Pulmonary artery endothelial cell (primary cell): ENCODE data around the gene ARL2. TPM values are rescaled to one million over a fixed set of nuclear protein-coding genes. Genes with fewer than 3 reads are reported as not detected.

ENCODE experiments used
- DNase-seq: peaks from one replicate; pipeline ENCODE4 v3.0.0-alpha.2; 2011; ENCODE audit warnings: low read depth, low spot score
- total RNA-seq: library from RNA; depleted of rRNA; stranded (reverse); fragments of >200 nt; gene quantifications from 2 replicates; pipeline ENCODE4 v1.2.3, GENCODE V29; 2014

The ARL2 gene
- total RNA-seq, 1 donor from 2014 or later: 124 TPM

DNA sequence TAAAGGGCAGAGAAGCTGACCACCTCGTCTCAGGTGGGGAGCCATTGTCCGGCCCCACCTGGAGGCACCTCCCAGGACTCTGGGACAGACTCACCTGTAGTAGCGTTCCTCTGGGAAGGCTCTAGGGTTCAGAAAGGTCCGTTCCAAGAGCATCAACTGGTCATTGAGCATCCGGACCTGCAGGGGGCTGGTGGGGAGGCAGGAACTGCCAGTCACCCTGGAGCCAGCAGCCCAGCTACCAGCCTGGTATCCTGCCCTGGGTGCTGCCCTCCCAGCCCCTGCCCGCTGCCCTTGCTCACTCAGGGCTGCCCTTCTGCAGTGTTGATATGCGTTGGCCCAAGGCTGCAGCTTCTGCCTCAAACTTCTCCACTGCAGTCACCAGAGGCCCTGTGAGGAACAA, 31.8 kb downstream of the ARL2 start:
- no peak for DNase-seq

DNA sequence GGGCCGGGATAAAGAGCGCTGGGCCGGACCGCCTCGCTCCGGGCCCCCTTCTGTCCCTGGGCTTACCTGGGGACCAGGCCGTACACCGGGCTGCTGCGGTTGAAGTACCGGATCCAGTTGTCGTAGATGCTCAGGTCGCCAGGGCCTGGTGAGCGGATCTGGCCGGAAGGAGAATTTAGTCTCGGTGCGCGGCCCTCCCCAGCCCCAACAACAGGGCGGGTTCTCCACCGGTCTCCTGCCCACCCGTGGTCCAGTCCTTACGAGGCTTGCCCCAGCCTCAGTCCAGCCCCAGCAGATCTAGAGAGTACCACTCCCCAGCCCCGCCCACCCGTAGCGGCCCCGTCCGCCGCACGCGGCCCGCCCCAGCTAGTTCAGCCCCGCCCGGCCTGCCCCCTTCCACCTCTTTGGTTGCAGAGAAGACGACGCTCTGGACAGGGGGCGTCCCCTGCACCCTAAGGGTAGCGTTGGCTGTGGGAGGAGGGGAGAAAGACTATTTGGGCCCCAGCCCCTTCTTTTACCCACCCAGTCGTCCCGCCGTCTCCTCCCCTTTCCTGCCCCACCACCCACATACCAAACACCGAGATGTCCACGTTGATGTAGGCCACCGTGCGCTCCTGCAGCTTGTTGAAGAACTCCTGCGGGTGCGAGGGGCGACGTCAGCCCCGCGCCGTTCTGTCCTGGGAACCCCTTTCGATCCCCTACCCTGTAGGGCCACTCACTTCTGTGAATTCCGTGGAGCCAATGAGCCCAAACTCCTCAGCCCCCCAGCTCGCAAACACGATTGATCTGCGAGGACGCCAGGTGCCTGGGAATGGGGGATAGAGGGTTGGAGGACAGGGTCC, 33.8 kb downstream of the ARL2 start:
- DNase-seq: no peak

DNA sequence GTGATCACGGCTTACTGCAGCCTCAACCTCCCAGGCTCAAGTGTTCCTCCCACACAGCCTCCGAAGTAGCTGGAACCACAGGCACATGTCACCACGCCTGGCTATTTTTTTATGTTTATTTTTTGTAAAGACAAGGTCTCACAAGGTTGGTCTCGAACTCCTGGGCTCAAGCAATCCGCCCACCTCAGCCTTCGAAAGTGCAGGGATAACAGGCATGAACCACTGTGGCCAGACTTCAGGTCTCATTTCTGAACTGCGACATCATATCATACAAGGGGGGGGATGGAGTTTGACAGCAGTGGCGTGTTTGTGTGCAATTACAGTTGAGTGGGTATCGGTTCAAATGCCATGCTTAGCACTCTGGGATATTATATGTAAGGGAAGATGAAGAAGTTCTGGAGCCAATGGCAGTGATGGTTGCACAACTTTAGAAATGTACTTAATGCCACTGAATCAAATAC, 37.5 kb downstream of the ARL2 start:
- no peak for DNase-seq

DNA sequence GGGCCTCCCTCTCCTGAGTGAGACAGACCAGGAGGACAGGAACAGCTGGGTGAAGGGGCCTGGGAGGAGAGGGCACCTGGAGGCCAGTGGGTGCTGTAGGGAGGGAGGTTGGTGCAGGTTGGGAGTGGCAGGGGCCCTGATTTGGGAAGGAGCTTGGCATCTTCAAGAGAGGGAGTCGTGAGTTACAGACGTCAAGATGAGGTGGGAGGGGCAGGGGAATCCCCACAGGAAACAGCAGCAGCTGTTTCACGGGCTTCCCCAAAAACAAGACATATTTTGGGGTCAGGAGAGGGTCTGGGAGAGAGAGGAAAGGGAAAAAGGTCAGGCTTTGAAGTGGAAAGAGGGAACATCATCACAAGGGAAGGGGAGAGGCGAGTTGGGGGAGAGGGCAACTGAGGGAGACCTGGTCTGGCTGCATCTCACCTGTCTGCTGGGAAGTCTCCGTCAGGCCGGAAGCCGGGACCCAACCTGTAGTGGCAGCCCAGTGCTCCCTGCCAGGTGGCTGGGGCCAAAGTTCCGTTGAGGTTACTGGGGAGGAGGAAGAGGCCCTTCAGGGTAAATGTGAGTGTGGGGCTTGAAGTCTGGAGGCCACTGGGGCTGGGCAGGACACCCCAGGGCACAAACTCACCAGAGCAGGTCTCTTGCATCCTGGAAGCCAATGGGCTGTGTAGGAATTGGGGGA, 40.0 kb downstream of the ARL2 start:
- no peak for DNase-seq

DNA sequence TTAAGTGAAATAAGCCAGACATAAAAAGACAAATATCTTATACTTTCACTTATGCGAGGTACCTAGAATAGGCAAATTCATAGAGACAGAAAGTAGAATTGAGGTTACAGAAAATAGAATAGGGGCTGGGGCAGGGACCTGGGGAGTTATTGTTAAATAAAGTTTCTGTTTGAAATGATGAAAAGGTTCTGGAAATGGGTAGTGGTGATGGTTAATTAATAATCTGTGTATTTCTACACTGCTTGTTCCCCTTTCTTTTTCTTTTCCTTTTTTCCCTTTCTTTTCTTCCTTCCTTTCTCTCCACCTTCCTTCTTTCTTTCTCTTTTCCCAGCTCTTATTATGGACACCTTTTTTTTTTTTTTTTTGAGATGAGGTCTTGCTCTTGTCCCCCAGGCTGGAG, 41.6 kb downstream of the ARL2 start:
- no peak for DNase-seq

DNA sequence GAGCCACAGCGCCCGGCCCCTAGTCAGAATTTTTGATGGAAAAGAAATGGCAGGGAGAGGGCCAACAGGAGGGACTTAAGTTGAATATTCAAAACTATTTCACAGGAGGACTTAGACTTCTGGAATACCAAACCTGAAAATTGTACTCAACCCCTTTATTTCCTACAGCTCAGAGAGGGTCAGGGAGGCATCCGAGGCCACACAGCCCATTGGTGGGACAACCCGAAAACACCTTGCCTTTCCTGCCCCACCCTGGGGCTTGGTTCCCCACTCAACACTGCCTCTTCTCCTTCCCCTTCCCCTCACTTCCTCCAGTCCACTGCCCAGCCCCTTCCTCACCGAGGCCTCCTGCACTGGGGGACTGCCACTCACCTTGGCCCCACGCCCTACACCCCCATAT, 43.0 kb downstream of the ARL2 start:
- DNase-seq: no peak

DNA sequence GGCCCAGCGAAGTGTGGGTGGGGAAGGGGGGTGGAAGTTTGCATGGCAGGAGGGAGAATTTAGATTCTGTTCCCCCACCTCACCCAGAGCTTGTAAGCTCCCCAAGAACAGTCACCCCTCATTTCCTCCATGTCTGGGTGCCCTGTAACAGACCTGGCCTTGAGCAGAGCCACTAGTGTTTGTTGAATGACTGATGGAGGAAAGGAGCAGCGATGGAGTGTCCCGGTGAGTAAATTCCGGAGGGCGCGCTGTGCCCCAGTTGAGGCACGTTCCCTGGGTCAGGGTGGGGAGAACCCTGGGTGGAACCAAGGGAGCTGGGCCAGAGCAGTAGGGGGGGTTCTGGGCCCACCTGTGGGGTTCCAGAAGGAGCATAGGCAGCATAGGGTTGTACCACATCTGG, 43.6 kb downstream of the ARL2 start:
- no peak for DNase-seq

DNA sequence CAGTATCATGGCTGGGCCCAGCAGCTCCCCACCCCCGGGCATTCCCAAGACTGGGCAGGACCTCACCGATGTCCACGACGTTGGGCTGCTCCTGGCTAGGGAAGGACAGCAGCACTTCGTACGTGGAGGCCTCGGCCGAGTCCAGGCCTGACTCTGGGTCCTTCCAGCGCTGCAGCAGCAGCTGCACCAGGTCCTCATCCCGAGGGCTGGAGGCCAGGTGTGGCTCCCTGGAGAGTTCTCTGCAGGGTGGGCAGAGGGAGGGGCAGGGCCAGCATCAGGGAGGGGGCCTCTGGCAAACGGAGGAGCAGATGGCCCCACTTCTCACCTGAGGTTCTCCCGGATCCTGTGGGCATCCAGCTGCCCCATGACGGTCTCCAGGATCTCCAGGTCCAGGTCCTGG, 44.1 kb downstream of the ARL2 start:
- DNase-seq: no peak

DNA sequence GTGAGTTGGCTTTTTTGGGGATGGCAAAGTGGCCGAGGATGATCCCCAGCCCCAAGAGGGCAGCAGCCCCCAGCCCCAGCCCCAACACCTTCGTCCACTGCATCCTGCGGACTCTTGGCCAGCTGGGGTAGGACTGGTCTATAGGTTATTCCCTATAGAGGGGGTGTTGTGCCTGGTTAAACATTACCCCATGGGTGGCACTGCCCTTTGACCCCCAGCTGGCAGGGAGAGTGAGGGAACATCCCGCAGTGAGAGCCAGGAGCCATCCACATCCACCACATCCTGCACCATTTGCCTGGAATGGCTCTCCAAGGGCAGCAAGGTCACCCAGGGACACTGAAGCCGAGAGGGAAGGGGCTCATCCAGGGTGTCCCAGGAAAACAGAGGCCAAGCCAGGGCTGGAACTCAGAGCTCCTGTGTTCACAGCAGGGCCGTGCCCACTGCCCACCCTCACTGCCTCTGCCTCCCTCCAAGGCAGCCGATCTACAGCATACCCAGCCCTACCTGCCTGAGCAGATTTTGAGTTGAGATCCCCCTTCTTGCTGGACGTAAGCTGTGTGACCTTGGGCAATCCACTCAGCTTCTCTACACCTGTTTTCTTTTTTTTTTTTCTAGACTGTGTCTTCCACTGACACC, 44.6 kb downstream of the ARL2 start, which contains the start of gene NAALADL1:
Gene NAALADL1 (minus strand): TSS at position 135 of the 636 bp plus-strand sequence. CDS start 32 bp downstream, at position 103.
- DNase-seq: no peak

DNA sequence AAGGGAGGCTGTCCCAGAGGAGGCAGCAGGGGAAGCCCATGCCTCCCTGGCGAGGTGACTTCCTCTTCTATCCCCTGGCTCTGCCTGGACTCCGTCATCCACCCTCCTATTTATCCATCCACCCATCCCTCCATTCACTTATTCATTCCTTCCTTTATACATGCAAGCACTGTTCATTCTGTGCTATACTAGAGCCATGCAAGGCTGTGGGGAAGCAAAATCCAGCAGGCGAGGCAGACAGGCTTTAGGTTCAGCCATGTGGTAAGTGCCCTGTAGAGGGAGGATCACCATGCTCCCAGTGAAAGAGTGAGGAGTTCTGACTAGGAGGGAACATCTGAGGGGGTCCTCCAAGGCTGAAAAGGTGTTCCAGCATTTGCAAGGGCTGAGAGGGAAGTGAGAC, 45.6 kb downstream of the ARL2 start:
- DNase-seq: no peak

DNA sequence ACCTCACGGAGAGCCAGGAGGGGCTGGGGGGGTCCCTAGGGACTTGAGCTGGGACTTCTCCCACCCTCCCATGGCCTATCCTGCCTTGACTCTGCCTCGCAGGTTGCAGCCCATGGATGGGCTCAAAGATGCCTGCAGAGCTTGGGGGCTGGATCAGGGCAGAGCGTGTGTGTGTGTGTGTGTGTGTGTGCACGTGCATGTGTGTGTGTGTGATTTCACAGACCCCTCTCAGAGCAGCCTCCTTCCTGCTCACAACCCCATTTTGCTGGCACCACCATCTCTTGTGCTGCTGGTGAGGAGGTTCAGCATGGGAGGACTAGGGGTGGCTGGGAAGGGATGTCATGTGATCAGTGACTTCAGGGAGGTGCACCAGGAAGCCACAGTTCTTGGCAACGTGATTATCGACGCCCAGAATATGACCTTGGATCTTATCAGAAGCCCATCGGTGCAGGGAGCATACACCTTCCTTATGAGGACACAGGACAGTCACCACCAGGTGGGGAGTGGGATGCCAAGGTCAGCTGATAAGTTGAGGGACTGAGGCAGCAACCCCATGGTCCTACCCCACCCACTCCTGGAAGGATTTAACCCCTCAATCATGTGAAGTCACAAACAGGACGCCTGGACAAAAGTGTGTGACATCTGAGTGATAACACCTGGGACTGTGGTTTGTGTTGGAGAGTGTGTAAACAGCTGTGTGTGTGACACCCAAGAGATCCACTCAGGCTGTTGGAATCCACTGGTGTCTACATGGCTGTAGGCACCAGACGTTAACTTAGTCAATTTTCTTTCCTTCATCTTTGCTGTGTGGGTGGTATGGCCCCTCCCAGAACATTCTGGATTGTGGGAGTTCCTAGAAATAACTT, 46.2 kb downstream of the ARL2 start:
- DNase-seq: no peak

DNA sequence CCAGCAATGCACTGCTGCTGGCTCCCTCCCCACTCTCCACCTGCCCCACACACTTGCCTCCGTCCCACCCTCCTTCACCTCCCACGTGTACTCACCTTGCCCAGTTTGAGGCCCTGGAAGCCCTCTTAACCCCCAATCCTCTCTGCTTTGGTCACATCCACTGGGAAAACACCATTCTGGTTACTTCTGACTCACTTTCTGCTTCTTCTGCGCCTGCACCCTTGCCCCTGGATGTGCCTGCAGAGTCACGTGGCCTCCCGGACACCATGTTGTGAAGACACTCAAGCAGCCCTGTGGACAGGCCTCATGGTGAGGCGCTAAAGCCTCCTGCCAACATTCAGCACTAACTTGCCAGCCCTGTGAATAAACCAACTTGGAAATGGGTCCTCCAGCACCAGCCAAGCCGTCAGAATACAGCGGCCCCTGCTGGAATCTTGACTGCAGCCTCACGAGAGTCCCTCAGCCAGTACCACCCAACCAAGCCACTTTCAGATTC, 47.0 kb downstream of the ARL2 start:
- DNase-seq: no peak

DNA sequence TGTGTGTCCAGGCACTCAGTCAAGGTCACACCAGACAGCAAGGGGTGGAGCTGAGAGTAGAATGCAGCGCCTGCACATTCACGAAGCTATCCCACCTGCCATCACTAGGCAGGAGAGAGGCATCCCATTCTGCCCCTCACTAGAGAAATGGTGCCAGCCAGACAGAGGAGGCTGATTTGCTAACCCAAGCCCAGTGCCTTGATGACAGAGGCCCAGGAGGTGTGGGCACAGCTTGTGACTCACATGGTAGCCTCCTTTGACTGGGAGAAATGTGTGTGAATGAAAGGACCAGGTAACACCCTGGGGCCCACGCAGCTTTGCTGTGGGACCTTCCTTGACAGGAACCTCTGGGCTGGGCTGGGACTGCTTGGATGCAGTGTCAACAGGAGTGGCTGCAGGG, 49.6 kb downstream of the ARL2 start:
- no peak for DNase-seq

DNA sequence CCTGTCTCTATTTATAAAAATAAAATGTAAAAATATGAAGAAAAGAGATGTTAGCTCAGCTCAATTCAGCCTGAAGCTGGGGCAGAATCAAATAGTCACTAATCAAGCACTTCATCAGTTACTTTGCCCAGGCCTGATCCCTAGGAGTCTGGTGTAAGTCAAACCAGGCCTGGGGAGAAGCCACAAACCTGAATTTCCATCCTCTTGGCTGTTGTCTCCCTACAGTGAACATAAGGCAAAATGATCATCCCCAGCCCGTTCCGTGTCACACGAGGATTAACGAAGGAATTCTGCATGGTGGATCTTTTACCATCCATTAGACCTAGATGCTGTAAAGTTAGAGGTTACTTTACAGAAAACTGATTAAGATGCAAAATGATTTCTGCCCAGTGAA, 50.9 kb downstream of the ARL2 start:
- DNase-seq: no peak

DNA sequence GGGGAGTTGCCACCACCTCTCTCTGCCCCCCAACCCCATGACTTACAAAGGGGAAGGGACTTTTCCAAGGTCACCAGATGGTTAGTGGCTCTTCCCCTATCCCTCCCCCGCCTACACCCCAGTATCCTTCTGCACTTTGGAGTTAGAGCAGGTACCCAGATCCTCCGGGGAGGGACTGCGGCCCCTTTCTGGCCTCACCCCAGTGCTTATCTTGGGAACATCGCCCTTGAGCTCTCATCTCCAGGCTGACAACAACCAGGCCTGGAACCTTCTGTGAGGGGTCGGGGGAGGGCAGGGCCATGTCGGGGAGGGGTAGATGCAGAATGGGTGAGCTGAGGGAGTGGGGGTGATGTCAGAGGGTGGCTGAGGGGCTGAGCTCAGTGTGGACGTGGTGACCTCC, 51.9 kb downstream of the ARL2 start:
- DNase-seq: no peak

DNA sequence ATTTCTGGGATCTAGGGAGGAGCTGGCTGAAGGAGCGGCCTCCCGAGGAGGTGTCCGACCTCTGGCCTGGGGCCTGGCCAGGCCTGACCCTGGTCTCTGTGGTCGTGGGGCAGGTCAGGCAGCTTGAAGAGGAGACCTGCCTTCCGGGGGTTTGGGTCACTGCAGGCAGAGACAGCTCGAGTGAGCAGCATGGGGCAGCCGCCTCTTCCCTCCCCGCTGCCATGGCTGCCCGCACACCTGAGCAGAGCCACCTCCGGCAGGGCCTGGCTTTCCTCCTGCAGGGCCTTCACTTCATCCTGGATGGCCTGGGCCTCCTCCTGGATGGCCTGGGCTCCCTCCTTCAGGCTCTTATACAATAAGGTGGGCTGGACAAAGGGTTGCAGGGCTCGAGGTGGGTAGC, 52.4 kb downstream of the ARL2 start:
- DNase-seq: no peak

DNA sequence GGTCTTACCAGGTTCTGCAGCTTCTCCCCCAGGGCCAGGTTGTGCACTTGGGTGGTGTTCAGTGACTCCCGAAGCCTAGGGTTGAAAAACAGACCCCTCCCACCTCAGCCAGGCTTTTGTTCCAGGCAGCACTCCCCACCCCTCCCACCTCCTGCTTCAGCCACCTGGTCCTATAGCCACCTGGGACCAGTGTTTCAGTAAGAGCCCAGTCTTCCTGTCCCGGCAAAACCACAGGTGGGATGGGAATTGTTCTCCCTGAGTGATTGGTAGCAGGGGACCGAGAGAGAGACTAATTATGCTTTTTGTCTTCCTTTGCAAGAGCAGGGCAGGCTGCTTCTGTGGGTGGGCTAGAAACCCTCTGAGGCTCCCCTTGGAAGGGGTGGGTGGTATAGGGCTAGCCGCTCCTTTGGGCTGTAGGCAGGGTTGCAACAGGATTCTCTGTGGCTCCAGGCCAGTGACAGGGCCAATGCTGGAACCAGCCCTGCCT, 52.9 kb downstream of the ARL2 start:
- DNase-seq: no peak

DNA sequence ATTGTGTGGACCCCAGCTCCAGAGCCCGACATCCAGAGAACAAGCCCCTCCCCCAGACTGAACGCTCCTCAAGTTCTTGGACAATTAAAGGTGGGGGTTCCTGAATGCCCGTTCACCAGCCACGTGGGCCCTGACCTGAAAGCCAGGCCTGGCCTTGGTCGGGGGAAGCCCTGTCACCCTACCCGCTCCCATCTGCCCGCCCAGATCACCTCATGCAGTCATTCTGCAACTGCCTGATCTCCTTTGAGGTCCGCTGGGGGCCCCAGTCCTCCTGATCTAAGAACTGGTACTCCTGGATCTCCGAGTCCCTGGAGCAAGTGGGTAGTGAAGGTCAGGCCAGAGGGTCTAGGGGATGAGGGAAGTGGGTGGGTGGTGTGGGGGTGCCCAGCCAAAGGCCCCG, 53.5 kb downstream of the ARL2 start:
- DNase-seq: no peak

DNA sequence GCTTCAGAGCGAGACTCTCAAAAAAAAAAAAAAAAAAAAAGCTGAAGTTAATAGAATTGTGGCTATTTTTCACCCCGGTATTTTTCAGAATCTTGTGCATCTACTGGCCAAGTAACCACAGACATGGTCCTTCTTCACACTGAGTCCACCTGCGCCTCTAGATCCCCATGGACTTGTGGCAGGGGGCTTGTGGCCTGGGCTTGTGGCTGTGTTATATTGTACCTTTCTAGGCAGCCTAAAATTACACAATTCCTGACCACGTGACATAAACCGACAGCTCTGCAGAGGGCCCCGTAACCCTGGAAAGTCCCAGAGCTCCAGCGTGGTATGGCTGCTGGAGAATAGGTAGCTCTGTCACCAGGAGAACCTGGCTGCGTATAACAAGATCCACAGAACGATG, 55.3 kb downstream of the ARL2 start:
- no peak for DNase-seq
